ENCODE data around the gene PDGFB.

The PDGFB gene

GRCh38 chr22:39284142-39284980, 39.6 kb upstream of the PDGFB start:
- ATAC-seq (replicated peaks; ENCODE audit: extremely low read depth, poor library complexity, severe bottlenecking) (no peak), DNase-seq (ENCODE audit: low spot score in 2 of 2) (no peak)
- no peaks in the 10 kb centered on the region for H3K9me3 Mint-ChIP-seq
- no peak overlapping the region for H3K27ac Mint-ChIP-seq (ENCODE audit: low read depth)
- no peaks in the 10 kb centered on the region for H3K27me3 Mint-ChIP-seq
- H3K4me3 Mint-ChIP-seq = no peak overlapping the region
- H3K4me1 Mint-ChIP-seq = peaks cover 9% of the 10 kb centered on the region
- H3K36me3 Mint-ChIP-seq (ENCODE audit: insufficient read depth) = no peaks in the 10 kb centered on the region

- no peak for DNase-seq (ENCODE audit: low spot score in 2 of 2)
- H3K4me3 Mint-ChIP-seq = no peak overlapping the region
These were observed 38.8 kb upstream of the PDGFB start for GRCh38 chr22:39283322-39284141.

GRCh38 chr22:39282645-39283321, 38.0 kb upstream of the PDGFB start:
- Mint-ChIP-seq H3K9me3 (no peaks in the 10 kb centered on the region), H3K4me1 (peaks cover 9% of the 10 kb centered on the region), H3K4me3 (no peak overlapping the region), H3K36me3 (ENCODE audit: insufficient read depth) (no peaks in the 10 kb centered on the region), H3K27ac (ENCODE audit: low read depth) (no peak overlapping the region), H3K27me3 (no peaks in the 10 kb centered on the region)
- DNase-seq (ENCODE audit: low spot score in 2 of 2) (no peak), ATAC-seq (replicated peaks; ENCODE audit: extremely low read depth, poor library complexity, severe bottlenecking) (no peak)

More at GRCh38 chr22:39283322-39284141, 38.8 kb upstream of the PDGFB start:
- Mint-ChIP-seq H3K36me3 (ENCODE audit: insufficient read depth) (no peaks in the 10 kb centered on the region), H3K27ac (ENCODE audit: low read depth) (no peak overlapping the region), H3K4me1 (peaks cover 9% of the 10 kb centered on the region), H3K9me3 (no peaks in the 10 kb centered on the region), H3K27me3 (no peaks in the 10 kb centered on the region)
- no peak for ATAC-seq (replicated peaks; ENCODE audit: extremely low read depth, poor library complexity, severe bottlenecking)

GRCh38 chr22:39281126-39281525, 36.3 kb upstream of the PDGFB start:
- DNase-seq (ENCODE audit: low spot score in 2 of 2) = no peak
- ATAC-seq (replicated peaks; ENCODE audit: extremely low read depth, poor library complexity, severe bottlenecking) = no peak
- Mint-ChIP-seq H3K27me3 (peaks cover 3% of the 10 kb centered on the region), H3K4me3 (no peak overlapping the region), H3K4me1 (no peaks in the 10 kb centered on the region), H3K27ac (ENCODE audit: low read depth) (no peak overlapping the region), H3K9me3 (no peaks in the 10 kb centered on the region), H3K36me3 (ENCODE audit: insufficient read depth) (no peaks in the 10 kb centered on the region)

GRCh38 chr22:39280250-39280649, 35.5 kb upstream of the PDGFB start:
- Mint-ChIP-seq H3K27ac (ENCODE audit: low read depth) (no peak overlapping the region), H3K4me3 (no peak overlapping the region), H3K27me3 (peaks cover 9% of the 10 kb centered on the region), H3K9me3 (no peaks in the 10 kb centered on the region), H3K36me3 (ENCODE audit: insufficient read depth) (no peaks in the 10 kb centered on the region), H3K4me1 (no peaks in the 10 kb centered on the region)
- ATAC-seq (replicated peaks; ENCODE audit: extremely low read depth, poor library complexity, severe bottlenecking) (no peak), DNase-seq (ENCODE audit: low spot score in 2 of 2) (no peak)

- Mint-ChIP-seq H3K9me3 (no peaks in the 10 kb centered on the region), H3K4me3 (no peak overlapping the region), H3K27ac (ENCODE audit: low read depth) (no peak overlapping the region), H3K4me1 (no peaks in the 10 kb centered on the region), H3K36me3 (ENCODE audit: insufficient read depth) (no peaks in the 10 kb centered on the region), H3K27me3 (peaks cover 9% of the 10 kb centered on the region)
- ATAC-seq (replicated peaks; ENCODE audit: extremely low read depth, poor library complexity, severe bottlenecking) (no peak), DNase-seq (ENCODE audit: low spot score in 2 of 2) (no peak)
These were observed 34.5 kb upstream of the PDGFB start for GRCh38 chr22:39279170-39279850.

GRCh38 chr22:39278040-39278439, 33.3 kb upstream of the PDGFB start:
- Mint-ChIP-seq H3K36me3 (ENCODE audit: insufficient read depth) (no peaks in the 10 kb centered on the region), H3K27me3 (peaks cover 9% of the 10 kb centered on the region), H3K4me1 (no peaks in the 10 kb centered on the region), H3K27ac (ENCODE audit: low read depth) (no peak overlapping the region), H3K9me3 (no peaks in the 10 kb centered on the region), H3K4me3 (no peak overlapping the region)
- ATAC-seq (replicated peaks; ENCODE audit: extremely low read depth, poor library complexity, severe bottlenecking) (no peak), DNase-seq (ENCODE audit: low spot score in 2 of 2) (no peak)

GRCh38 chr22:39277142-39277607, 32.4 kb upstream of the PDGFB start:
- Mint-ChIP-seq H3K27me3 (peaks cover 9% of the 10 kb centered on the region), H3K4me1 (no peaks in the 10 kb centered on the region), H3K9me3 (no peaks in the 10 kb centered on the region), H3K4me3 (no peak overlapping the region), H3K36me3 (ENCODE audit: insufficient read depth) (no peaks in the 10 kb centered on the region), H3K27ac (ENCODE audit: low read depth) (no peak overlapping the region)
- no peak for ATAC-seq (replicated peaks; ENCODE audit: extremely low read depth, poor library complexity, severe bottlenecking)
- no peak for DNase-seq (ENCODE audit: low spot score in 2 of 2)

DNA sequence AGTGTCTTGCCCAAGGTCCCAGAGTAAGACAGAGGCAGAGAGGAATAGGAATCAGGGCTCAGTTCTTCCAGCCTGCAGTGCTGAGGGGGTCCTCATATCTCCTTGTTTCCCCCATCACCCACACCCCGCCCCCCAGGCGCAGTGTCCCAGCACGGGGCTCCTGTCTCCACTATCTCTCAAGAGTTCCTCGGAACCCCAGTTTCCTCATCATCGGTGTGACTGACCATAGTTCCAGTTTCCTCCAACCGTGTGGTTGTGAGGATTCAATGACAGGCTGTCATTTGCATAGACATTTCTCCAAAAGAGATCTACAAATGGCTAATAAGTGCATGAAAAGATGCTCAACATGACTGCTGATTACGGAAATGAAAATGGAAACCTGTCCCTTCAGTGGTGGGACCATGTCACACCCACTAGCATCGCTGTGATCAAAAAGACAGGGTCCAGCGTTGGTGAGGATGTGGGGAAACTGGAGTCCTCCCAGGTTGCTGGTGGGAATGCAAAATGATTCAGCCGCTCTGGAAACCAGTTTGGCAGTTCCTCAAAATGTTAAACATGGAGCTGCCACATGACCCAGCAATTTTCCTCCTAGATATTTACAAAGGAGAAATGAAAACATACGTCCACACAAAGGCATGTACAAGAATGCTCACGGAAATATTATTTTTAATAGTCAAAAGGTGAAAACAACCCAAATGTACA, 31.8 kb upstream of the PDGFB start:
- H3K4me3 Mint-ChIP-seq = no peak overlapping the region
- H3K36me3 Mint-ChIP-seq (ENCODE audit: insufficient read depth) = no peaks in the 10 kb centered on the region
- no peaks in the 10 kb centered on the region for H3K4me1 Mint-ChIP-seq
- no peak for DNase-seq (ENCODE audit: low spot score in 2 of 2)
- H3K27ac Mint-ChIP-seq (ENCODE audit: low read depth) = no peak overlapping the region
- peaks cover 9% of the 10 kb centered on the region for H3K27me3 Mint-ChIP-seq
- no peak for ATAC-seq (replicated peaks; ENCODE audit: extremely low read depth, poor library complexity, severe bottlenecking)
- H3K9me3 Mint-ChIP-seq = no peaks in the 10 kb centered on the region

GRCh38 chr22:39275814-39276439, 31.1 kb upstream of the PDGFB start:
- Mint-ChIP-seq H3K4me1 (no peaks in the 10 kb centered on the region), H3K27ac (ENCODE audit: low read depth) (no peak overlapping the region), H3K36me3 (ENCODE audit: insufficient read depth) (no peaks in the 10 kb centered on the region), H3K27me3 (peaks cover 9% of the 10 kb centered on the region), H3K4me3 (no peak overlapping the region), H3K9me3 (no peaks in the 10 kb centered on the region)
- DNase-seq (ENCODE audit: low spot score in 2 of 2) = no peak
- no peak for ATAC-seq (replicated peaks; ENCODE audit: extremely low read depth, poor library complexity, severe bottlenecking)

- Mint-ChIP-seq H3K4me3 (no peak overlapping the region), H3K4me1 (no peaks in the 10 kb centered on the region), H3K9me3 (no peaks in the 10 kb centered on the region), H3K27me3 (peaks cover 9% of the 10 kb centered on the region), H3K27ac (ENCODE audit: low read depth) (no peak overlapping the region), H3K36me3 (ENCODE audit: insufficient read depth) (no peaks in the 10 kb centered on the region)
- ATAC-seq (replicated peaks; ENCODE audit: extremely low read depth, poor library complexity, severe bottlenecking) = no peak
- DNase-seq (ENCODE audit: low spot score in 2 of 2) = no peak
These were observed 29.4 kb upstream of the PDGFB start for GRCh38 chr22:39273950-39274887.

Data from central memory CD8-positive, alpha-beta T cell (primary cell).